ENCODE results near the gene SRRM2.
A peak's percentile ranks its signal among the peaks of the same experiment; 100 is the strongest.

SRRM2 gene

GRCh38 chr16:2799859-2800226 lies 47.4 kb downstream of the SRRM2 start:
- no peak for ATAC-seq
- Mint-ChIP-seq H3K4me3 (no peak overlapping the region), H3K36me3 (no peaks in the 10 kb centered on the region), H3K27me3 (peaks cover 21% of the 10 kb centered on the region), H3K4me1 (no peaks in the 10 kb centered on the region), H3K27ac (no peak overlapping the region), H3K9me3 (peaks cover 4% of the 10 kb centered on the region)

DNA sequence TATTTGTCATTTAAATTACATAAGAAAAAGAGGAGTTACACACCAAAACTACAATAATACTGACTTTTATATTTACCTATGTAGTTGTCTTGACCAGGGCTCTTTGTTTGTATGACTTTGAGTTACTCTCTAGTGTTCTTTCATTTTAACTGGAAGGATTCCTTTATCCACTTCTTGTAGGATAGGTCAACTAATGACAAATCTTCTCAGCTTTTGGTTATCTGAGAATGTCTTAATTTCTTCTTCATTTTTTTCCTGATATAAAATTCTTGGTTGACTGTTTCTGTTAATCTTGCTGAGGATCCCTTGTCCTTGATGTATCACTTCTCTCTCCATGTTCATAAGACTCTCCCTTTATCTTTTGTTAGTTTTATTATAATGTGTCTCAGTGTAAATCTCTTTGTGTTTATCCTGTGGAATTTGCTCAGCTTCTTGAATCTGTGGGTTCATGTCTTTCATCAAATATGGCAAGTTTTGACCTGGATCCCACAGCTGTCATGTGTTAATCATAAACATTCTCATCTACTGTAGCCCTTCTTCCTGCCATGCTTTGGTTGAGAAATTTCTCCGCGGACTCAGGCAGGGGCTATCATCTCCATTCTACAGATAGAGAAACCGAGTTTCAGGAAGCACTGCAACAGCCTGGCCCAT lies 51.2 kb downstream of the SRRM2 start:
- H3K9me3 Mint-ChIP-seq, result peaks cover 4% of the 10 kb centered on the region
- no peak for ATAC-seq
- peaks cover under 1% of the 10 kb centered on the region for H3K36me3 Mint-ChIP-seq
- no peak overlapping the region for H3K4me3 Mint-ChIP-seq
- no peak overlapping the region for H3K27ac Mint-ChIP-seq
- no peaks in the 10 kb centered on the region for H3K4me1 Mint-ChIP-seq
- H3K27me3 Mint-ChIP-seq, result peaks cover 49% of the 10 kb centered on the region

- Mint-ChIP-seq H3K9me3 (peaks cover 10% of the 10 kb centered on the region), H3K27me3 (peaks cover 59% of the 10 kb centered on the region), H3K36me3 (peaks cover 6% of the 10 kb centered on the region), H3K4me1 (no peaks in the 10 kb centered on the region), H3K27ac (no peak overlapping the region), H3K4me3 (no peak overlapping the region)
- ATAC-seq, result no peak
Observed at GRCh38 chr16:2804728-2805127, 52.3 kb downstream of the SRRM2 start.

- H3K27me3 Mint-ChIP-seq, result peaks cover 74% of the 10 kb centered on the region
- H3K36me3 Mint-ChIP-seq, result peaks cover 6% of the 10 kb centered on the region
- no peak for ATAC-seq
- H3K4me3 Mint-ChIP-seq, result no peak overlapping the region
- H3K4me1 Mint-ChIP-seq, result no peaks in the 10 kb centered on the region
- H3K9me3 Mint-ChIP-seq, result peaks cover 10% of the 10 kb centered on the region
- H3K27ac Mint-ChIP-seq, result no peak overlapping the region
Observed at GRCh38 chr16:2806286-2806685, 53.8 kb downstream of the SRRM2 start.

- H3K4me3 Mint-ChIP-seq, result no peak overlapping the region
- ATAC-seq, result no peak
- peaks cover 10% of the 10 kb centered on the region for H3K9me3 Mint-ChIP-seq
- H3K27ac Mint-ChIP-seq, result no peak overlapping the region
- H3K4me1 Mint-ChIP-seq, result no peaks in the 10 kb centered on the region
- peaks cover 89% of the 10 kb centered on the region for H3K27me3 Mint-ChIP-seq
- peaks cover 6% of the 10 kb centered on the region for H3K36me3 Mint-ChIP-seq
Observed at GRCh38 chr16:2808181-2808580, 55.7 kb downstream of the SRRM2 start.

GRCh38 chr16:2809149-2809760 lies 56.8 kb downstream of the SRRM2 start:
- no peak overlapping the region for H3K4me3 Mint-ChIP-seq
- H3K27me3 Mint-ChIP-seq, result peaks cover 83% of the 10 kb centered on the region
- H3K9me3 Mint-ChIP-seq, result peaks cover 6% of the 10 kb centered on the region
- no peak overlapping the region for H3K27ac Mint-ChIP-seq
- no peaks in the 10 kb centered on the region for H3K4me1 Mint-ChIP-seq
- ATAC-seq, result no peak
- H3K36me3 Mint-ChIP-seq, result peaks cover 6% of the 10 kb centered on the region

DNA sequence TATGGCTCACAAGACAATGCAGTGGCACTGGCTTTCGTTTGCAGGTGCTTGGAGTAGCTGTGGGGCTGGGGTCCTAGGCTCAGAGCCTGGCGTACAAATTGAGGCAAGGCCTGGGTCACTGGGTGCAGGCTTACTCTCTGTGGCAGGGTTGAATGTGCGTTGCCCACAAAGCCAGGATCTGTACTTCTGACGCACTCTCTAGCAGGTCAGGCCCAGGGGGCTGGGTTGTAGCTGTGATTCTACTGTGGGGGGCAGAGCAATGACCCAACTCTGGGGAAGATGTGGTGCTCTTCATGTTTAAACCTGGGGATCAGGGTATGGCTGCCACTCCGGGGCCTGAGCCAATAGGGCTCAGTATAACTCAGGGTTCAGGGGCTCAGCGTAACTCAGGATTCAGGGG lies 58.2 kb downstream of the SRRM2 start:
- Mint-ChIP-seq H3K27ac (no peak overlapping the region), H3K9me3 (peaks cover 6% of the 10 kb centered on the region), H3K36me3 (peaks cover 6% of the 10 kb centered on the region), H3K4me3 (no peak overlapping the region), H3K4me1 (no peaks in the 10 kb centered on the region), H3K27me3 (peaks cover 69% of the 10 kb centered on the region)
- no peak for ATAC-seq

GRCh38 chr16:2811703-2812471 lies 59.4 kb downstream of the SRRM2 start:
- Mint-ChIP-seq H3K36me3 (peaks cover 6% of the 10 kb centered on the region), H3K27ac (no peak overlapping the region), H3K4me3 (no peak overlapping the region), H3K27me3 (peaks cover 57% of the 10 kb centered on the region), H3K9me3 (peaks cover 6% of the 10 kb centered on the region), H3K4me1 (no peaks in the 10 kb centered on the region)
- no peak for ATAC-seq

DNA sequence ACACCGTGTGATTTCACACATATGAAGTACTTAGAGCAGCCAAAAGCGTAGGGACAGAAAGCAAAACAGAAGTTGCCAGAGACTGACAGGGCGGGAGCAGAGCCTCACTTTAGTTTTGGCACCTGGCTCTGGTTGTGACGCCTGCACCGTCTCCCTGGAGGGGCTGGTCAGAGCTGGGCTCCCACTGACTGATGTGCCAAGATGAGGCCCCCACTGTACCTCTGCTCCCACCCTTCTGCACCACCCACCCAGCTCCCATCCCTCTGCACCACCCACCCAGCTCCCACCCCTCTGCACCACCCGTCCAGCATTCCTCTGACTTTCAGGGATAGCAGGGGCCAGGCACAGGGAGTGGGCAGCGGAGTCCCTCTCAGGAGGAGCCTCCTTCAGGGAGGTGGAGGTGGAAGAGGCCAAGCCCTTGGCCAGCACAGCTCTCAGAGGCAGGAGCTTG lies 61.4 kb downstream of the SRRM2 start:
- no peak for ATAC-seq
- H3K36me3 Mint-ChIP-seq, result peaks cover 4% of the 10 kb centered on the region

GRCh38 chr16:2814551-2815298 lies 62.3 kb downstream of the SRRM2 start:
- H3K27ac Mint-ChIP-seq, result no peak overlapping the region

More for the DNA sequence above, 61.4 kb downstream of the SRRM2 start:
- no peak overlapping the region for H3K4me3 Mint-ChIP-seq
- H3K9me3 Mint-ChIP-seq, result peaks cover 4% of the 10 kb centered on the region
- H3K27me3 Mint-ChIP-seq, result peaks cover 38% of the 10 kb centered on the region
- no peaks in the 10 kb centered on the region for H3K4me1 Mint-ChIP-seq
- no peak overlapping the region for H3K27ac Mint-ChIP-seq

GRCh38 chr16:2815299-2815771 lies 62.9 kb downstream of the SRRM2 start:
- Mint-ChIP-seq H3K36me3 (no peaks in the 10 kb centered on the region), H3K4me3 (no peak overlapping the region), H3K9me3 (no peaks in the 10 kb centered on the region), H3K27ac (no peak overlapping the region), H3K4me1 (no peaks in the 10 kb centered on the region), H3K27me3 (peaks cover 31% of the 10 kb centered on the region)
- ATAC-seq, result no peak

More at GRCh38 chr16:2814551-2815298, 62.3 kb downstream of the SRRM2 start:
- Mint-ChIP-seq H3K36me3 (no peaks in the 10 kb centered on the region), H3K9me3 (no peaks in the 10 kb centered on the region), H3K4me3 (no peak overlapping the region), H3K4me1 (no peaks in the 10 kb centered on the region), H3K27me3 (peaks cover 37% of the 10 kb centered on the region)
- no peak for ATAC-seq

DNA sequence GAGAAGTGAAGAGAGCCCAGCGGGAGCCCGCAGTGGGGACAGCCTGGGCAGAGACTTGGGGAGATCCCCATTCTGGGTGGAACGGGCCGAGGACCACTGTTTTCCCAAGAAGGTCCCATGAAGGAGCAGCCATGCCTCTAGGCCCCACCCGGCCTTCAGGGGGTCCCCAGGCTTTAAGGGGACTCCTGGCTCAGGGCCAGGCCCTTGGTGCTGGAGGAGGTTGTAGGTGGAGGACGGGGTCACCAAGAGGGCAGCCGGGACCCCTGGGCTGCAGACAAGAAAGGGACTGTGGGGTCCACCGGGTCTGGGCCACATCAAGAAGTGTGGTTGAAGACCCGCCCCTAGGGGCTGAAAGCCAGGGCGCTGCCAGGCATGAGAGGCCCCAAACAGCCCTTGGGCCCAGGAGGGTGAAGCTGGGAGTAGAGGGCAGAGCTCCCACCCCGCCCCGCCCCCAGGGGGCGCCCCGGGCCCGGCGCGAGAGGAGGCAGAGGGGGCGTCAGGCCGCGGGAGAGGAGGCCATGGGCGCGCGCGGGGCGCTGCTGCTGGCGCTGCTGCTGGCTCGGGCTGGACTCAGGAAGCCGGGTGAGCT lies 64.4 kb downstream of the SRRM2 start, which contains the start of gene PRSS21:
TSS of gene PRSS21 (plus strand) at position 487 of the 589 bp plus-strand sequence. CDS start at position 519, 32 bp downstream.
- Mint-ChIP-seq H3K4me1 (no peaks in the 10 kb centered on the region), H3K4me3 (peak within 1 kb of the TSS; percentile 51), H3K9me3 (no peaks in the 10 kb centered on the region), H3K27ac (no peak within 1 kb of the TSS), H3K36me3 (no peaks in the 10 kb centered on the region), H3K27me3 (peaks cover 26% of the 10 kb centered on the region)
- ATAC-seq, result peak; percentile 34

DNA sequence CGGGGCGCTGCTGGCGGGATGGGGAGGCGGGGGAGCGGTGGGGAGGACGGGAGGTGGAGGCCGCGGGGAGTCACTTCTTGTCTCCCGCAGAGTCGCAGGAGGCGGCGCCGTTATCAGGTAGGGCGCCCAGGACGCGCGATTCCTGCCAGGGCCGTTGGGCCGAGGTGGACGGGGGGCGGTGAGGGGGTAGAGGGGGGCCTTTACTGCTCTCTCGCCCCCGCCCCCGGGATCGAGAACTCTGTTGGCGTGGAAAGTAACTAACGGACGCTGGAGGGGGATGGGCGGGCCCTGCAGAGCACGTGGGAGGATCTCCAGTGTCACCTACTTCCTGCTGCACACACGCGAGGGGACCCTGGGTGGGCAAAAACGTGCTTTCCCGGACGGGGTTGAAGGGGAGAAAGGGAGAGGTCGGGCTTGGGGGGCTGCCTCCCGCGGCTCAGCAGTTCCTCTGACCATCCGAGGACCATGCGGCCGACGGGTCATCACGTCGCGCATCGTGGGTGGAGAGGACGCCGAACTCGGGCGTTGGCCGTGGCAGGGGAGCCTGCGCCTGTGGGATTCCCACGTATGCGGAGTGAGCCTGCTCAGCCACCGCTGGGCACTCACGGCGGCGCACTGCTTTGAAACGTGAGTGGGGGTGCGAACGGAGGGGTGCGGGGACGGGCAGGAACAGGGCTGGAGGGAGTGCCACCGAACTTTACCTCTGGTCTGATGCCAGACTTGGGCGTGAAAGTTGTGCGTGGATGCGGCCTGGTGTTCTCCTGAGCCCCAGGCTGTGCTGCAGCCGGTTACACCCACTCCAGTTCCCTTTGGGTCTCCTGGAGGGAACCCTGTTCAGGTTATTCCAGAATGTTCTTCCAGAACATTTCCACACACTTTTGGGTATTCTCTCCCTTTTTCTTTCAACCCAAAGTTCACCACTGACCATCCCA lies 65.2 kb downstream of the SRRM2 start:
- Mint-ChIP-seq H3K9me3 (no peaks in the 10 kb centered on the region), H3K4me3 (peak overlapping the region; percentile 51), H3K4me1 (no peaks in the 10 kb centered on the region), H3K27ac (no peak overlapping the region), H3K36me3 (no peaks in the 10 kb centered on the region), H3K27me3 (peaks cover 23% of the 10 kb centered on the region)
- peak; percentile 5 for ATAC-seq
